Measurements from ENCODE around the gene ZNF428. TPM values are rescaled to one million over a fixed set of nuclear protein-coding genes. Genes with fewer than 3 reads are reported as not detected.

Gene ZNF428
- total RNA-seq, 1 donor from 2014 or later = 22.9 TPM

GRCh38 chr19:43562226-43562697, 57.2 kb downstream of the ZNF428 start:
- no peak for DNase-seq

- DNase-seq = no peak
Observed at GRCh38 chr19:43561139-43561970, 58.1 kb downstream of the ZNF428 start.

- no peak for DNase-seq
Observed at GRCh38 chr19:43560687-43561086, 58.7 kb downstream of the ZNF428 start.

Small RNAs within 50 kb of the gene (small RNA-seq; reads per million reads assigned to genes)
- gene RN7SL368P (ENCODE audit: low replicate concordance) = not detected

Other genes with a start within 250 kb of the ZNF428 start
- not detected for gene TEX101, start 204.7 kb downstream of the ZNF428 start, total RNA-seq
- 17.6 TPM for gene LYPD3, start 154.0 kb downstream of the ZNF428 start, total RNA-seq
- 24.6 TPM for gene PHLDB3, start 114.9 kb downstream of the ZNF428 start, total RNA-seq
- 28.2 TPM for gene ETHE1, start 92.4 kb downstream of the ZNF428 start, total RNA-seq
- gene ZNF575, start 86.4 kb downstream of the ZNF428 start, total RNA-seq = 0.41 TPM
- gene XRCC1, start 44.1 kb downstream of the ZNF428 start, total RNA-seq = 10.5 TPM
- 2.7 TPM for gene PINLYP, start 43.8 kb downstream of the ZNF428 start, total RNA-seq
- gene IRGQ, start 23.5 kb downstream of the ZNF428 start, total RNA-seq = 26.0 TPM
- 8.8 TPM for gene ZNF576, start 23.0 kb downstream of the ZNF428 start, total RNA-seq
- gene SRRM5, start 7.5 kb downstream of the ZNF428 start, total RNA-seq = not detected
- gene CADM4, start 20.2 kb upstream of the ZNF428 start, total RNA-seq = 10.3 TPM
- gene PLAUR, start 50.5 kb upstream of the ZNF428 start, total RNA-seq = 8.1 TPM
- gene IRGC, start 96.4 kb upstream of the ZNF428 start, total RNA-seq = not detected
- 13.0 TPM for gene SMG9, start 135.3 kb upstream of the ZNF428 start, total RNA-seq
- gene KCNN4, start 161.3 kb upstream of the ZNF428 start, total RNA-seq = 14.8 TPM
- gene LYPD5, start 182.8 kb upstream of the ZNF428 start, total RNA-seq = 1.6 TPM
- 23.3 TPM for gene ZNF283, start 207.7 kb upstream of the ZNF428 start, total RNA-seq

Measured in tongue (tissue), 3 donors.